Measurements from ENCODE around the gene PLB1.

DNA sequence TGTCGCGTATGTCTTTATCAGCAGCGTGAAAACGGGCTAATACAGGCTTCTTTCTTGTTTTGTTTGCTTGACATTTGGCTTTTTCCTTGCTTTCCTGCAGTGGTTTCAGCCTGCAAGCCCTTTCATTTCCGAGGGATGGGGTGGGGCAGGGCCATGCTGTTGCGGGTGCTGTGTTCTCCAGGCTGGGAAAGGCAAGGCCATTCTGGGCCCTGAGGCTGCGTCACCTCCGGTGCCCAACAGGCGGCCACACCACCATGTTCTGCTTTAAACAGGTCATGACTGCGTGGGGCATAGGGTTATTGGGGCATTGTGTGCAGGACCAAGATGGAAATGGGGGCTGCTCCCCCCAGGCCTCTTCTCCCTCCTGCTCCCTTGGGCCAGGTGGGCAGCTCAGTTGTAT is 38.6 kb upstream of the PLB1 start:
- TF ChIP-seq, protein P1, sequence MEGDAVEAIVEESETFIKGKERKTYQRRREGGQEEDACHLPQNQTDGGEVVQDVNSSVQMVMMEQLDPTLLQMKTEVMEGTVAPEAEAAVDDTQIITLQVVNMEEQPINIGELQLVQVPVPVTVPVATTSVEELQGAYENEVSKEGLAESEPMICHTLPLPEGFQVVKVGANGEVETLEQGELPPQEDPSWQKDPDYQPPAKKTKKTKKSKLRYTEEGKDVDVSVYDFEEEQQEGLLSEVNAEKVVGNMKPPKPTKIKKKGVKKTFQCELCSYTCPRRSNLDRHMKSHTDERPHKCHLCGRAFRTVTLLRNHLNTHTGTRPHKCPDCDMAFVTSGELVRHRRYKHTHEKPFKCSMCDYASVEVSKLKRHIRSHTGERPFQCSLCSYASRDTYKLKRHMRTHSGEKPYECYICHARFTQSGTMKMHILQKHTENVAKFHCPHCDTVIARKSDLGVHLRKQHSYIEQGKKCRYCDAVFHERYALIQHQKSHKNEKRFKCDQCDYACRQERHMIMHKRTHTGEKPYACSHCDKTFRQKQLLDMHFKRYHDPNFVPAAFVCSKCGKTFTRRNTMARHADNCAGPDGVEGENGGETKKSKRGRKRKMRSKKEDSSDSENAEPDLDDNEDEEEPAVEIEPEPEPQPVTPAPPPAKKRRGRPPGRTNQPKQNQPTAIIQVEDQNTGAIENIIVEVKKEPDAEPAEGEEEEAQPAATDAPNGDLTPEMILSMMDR (IDR thresholded peaks at IDR 0.05): no peak
- TF ChIP-seq POLR2AphosphoS5 (IDR thresholded peaks at IDR 0.05; ENCODE audit: insufficient read depth in 1 of 2, low read depth in 1 of 2): no peak
- TF ChIP-seq POLR2A (IDR thresholded peaks at IDR 0.05): no peak
